Measurements from ENCODE around the gene TMEM132C.

The TMEM132C gene

DNA sequence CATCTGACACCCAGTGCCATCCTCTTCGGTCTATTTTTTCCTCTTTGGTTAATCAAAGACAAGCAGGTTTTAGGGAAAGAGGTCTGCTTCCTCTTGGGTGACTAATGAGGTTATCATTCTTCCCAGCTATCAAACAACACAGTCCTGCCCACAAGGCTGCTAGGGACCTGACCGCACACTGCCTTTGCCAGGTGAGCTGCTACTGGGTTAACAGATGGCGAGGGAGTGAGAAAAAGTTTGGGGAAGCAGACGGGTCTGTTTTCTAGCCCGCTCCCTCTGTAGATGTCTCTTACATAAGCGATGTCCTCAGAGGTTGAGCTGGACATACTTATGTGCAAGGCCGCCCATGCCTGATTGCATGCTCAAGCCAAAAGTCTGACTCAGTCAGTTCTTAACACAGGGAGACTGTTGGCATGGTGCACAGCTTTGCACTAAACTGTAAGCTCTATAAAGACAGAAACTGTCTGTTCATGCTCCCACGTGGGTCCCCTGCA lies 462.7 kb downstream of the TMEM132C start:
- no peak for DNase-seq

DNA sequence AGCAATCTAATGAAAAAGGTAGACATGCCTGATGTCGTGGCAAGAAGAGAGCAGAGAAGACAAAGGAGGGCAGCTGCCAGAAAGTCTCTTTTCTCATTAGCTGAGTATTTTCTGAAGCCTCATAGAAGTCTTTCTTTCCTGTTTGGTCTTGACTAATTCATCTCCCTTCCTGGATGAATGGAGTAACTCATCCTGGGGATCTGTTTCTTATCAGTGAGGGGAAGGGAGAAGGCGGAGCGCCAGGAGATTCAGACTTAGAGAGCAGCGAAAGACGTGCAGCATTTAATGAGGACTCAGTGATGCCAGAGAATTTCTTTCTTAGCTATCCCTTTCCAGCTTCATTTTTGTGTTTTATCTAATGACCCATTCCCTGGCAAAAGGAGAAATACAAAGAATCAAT lies 467.4 kb downstream of the TMEM132C start:
- no peak for DNase-seq

DNA sequence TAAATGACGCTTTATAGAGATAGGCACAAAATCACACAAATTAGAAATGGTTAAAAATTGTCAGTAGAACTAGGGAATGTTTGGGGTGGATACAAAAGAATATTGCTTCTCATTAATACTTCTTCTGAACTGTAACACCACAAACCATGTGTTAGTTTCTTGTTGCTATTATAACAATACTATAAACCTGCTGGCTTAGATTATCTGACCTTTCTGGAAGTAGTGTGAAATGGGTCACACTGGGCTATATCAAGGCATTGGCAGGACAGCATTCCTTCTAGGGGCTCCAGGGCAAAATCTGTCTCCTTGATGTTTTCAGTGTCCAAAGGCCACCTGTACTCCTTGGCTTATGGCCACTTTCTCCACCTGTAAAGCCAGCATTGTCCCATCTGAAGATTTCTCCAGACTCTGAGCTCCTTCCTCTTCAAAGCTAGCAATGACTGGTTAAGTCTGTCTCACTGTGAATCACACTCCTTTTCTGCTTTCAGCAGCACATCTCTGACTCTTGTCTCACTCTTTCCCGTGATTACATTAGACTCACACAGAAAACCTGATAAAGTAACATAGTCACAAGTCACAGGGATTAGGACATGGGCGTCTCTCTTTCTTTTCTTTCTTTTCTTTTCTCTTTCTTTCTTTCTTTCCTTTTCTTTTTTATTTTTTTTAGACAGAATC lies 470.5 kb downstream of the TMEM132C start:
- DNase-seq, result no peak

DNA sequence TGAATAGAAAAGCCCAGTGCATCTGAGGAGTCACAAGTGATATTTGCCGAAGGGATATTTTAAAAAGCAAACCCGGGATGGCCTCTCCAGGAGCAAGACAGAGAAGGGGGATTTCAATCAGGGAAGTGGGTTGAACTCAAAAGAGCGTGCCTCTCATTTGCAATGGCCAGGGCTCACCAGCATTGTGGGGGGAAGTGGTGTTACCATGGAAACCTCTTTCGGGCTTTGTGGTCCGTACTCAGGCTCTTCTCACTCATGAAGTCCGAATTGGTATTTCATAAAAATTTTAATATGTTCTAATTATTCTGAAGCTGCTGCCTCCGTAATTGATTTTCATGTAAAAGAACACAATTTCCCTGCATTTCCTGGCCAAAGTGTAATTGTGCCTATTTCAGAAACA lies 476.9 kb downstream of the TMEM132C start:
- DNase-seq, result no peak

DNA sequence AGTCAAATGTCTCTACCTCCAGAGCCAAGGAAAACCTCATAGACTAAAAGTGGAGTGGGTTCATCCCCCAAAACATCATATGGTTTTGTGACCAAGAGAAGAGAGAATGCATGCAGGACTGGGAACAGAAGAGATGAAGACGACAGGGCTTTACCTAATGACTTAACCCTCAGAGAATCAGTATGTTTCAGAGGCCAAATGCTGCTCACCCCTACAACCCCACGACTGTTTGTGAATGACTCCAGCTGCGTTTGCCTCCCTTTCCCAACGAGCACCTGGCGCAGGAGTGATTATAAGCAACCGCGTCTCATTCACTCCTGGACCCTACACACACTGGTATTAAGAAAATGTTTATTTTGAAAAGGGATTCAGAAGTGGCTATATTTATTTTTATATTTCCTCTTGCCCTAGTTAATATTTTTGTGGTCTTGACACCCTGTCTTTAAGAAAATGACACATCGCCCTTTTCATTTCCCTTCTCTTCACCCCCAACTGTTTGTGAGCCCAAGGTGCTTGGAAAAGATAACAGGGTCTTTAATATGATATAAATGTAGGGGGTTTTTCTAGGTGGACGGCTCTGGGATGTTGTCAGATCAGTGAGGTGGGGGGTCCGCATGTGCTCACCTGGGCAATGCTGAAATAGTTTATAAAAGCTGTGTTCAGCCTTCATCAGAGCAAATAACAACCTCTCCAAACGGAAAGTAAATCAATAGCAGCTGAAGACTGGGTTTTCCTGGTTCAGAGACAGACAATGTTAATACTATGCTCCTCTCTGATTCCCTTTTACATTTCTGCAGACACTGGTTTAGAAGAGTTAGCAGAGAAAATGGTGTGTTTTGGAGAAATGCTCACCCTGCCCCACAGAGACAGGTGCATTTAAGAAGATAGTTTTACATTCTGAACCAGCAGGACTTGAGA lies 479.1 kb downstream of the TMEM132C start:
- DNase-seq, result no peak

DNA sequence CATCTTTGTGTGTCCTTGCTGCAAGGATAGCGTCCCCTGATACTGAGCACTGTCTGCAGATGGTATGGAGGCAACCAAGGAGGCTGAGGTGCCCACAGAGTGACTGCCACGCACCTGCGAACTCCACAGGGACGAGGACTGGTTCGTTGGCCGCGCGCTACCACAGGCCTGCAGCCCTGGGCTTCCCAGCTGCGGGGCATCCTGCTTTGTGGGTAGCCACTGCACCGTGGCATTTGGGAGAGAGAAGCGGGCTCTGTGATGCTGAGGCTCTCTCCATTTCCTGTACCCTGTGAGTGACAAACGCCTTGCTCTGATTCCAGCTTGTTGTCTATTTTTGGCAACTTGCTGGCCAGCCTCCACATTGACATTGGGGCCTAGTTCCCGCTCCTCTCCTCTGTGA lies 480.5 kb downstream of the TMEM132C start:
- DNase-seq, result no peak

DNA sequence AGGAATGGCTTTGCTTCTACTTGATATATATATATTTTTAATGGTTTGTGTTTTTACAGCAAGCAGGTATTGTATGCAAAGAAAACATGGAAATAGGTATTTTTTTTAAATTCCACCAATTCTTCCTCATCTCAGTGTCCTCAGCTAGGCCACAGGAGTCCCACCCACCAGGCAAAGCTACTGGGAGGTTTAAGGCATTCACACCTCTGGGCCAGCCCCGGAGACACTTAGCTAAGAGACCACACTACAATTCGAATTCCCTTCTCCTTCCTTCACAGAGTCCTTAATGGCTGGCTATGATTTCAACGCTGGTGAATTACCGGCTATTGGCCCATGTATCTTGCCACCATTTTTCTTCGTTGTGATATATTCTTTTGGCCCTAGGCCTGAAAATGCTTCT lies 485.4 kb downstream of the TMEM132C start:
- DNase-seq, result no peak

DNA sequence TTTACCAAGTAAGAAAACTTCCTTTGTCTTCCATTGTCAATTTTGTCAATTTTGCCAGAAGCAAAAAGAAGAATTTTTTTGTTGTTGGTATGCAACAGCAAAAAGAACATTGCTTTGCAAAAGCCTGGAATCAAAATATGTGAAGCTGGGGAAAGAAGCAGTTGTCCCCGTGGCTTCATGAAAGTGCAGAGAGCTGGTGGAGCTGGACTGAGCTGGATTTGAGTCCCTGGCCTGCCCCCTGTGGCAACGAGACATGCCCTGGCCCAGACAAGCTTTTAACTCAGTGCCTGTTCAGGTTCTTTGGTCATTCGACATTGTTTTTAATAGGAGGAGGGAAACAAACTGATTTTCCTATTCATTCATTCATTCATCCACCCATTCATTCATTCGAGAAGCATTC lies 486.5 kb downstream of the TMEM132C start:
- DNase-seq, result no peak

DNA sequence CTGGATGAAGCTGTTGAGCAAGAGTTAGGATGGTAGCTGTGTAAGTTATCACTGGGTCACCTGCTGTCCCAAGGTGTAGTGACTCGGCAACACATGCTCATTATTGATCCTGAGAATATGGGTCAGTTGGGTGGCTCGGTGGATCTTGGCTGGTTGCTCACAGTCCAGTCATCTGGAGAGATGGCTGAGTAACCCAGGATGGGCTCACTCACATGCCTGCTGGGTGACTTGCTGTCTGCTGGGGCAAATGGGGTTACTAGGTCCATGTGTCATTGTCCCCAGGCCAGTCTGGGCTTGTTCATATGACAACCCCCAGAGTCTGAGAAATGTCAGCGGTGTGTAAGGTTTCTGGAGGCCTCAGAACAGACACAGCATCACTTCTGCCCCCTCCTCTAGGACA lies 487.3 kb downstream of the TMEM132C start:
- no peak for DNase-seq

DNA sequence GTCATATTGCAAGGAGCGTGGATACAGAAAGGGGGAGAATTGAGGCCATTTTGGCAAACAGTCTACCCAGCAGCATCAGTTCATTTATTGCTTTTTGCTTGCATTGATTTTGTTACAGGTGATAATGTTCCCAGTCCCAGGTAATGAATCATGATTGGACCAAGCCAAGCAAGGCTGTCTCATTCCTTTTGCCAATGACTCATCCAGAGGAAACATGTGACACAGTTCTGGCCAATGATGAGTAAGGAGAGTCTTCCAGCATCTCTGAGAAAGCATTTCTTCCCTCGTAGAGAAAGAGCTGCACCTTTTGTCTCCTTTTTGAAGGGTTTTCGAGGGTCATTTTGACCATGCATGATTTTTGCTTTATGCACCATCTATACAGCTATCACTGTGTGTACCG lies 488.6 kb downstream of the TMEM132C start:
- no peak for DNase-seq
